NOMO-1 treated with dmso at 0.1 percent for 144 hours (cell line): ENCODE measurements around the gene ATP1A3.
"Not testable (repeated sequence)": the region's sequence is repeated elsewhere in the genome, so short reads cannot be mapped to it uniquely, and the experiment has no call there.

Experiments
- DNase-seq: peaks from one replicate; lab custom pipeline; 2025; ENCODE audit not compliant: unreplicated experiment; lab: John Stamatoyannopoulos, UW

Gene ATP1A3

GRCh38 chr19:41993612-41994483 is at the start of gene ATP1A3:
Gene ATP1A3 (minus strand): TSS chr19:41994230. CDS start chr19:41994076, 154 bp downstream.
- peak; percentile 59 for DNase-seq

GRCh38 chr19:42042455-42043170 is 48.6 kb upstream of the ATP1A3 start:
- DNase-seq: no peak

GRCh38 chr19:42040491-42040890 is 46.5 kb upstream of the ATP1A3 start:
- DNase-seq: not testable (repeated sequence)

- no peak for DNase-seq
Observed at GRCh38 chr19:42040031-42040430, 46.0 kb upstream of the ATP1A3 start.

GRCh38 chr19:42038666-42039065 is 44.6 kb upstream of the ATP1A3 start:
- DNase-seq: no peak

- DNase-seq: no peak
Observed at GRCh38 chr19:42037649-42038048, 43.6 kb upstream of the ATP1A3 start.

- peak; percentile 37 for DNase-seq
Observed at GRCh38 chr19:42034640-42035391, 40.8 kb upstream of the ATP1A3 start.

- DNase-seq: no peak
Observed at GRCh38 chr19:42033413-42033812, 39.4 kb upstream of the ATP1A3 start.

GRCh38 chr19:42032431-42032830 is 38.4 kb upstream of the ATP1A3 start:
- no peak for DNase-seq

GRCh38 chr19:42030645-42031440 is 36.8 kb upstream of the ATP1A3 start:
- DNase-seq: no peak

- no peak for DNase-seq
Observed at GRCh38 chr19:42028304-42029216, 34.5 kb upstream of the ATP1A3 start.

- DNase-seq: no peak
Observed at GRCh38 chr19:42024622-42025111, 30.6 kb upstream of the ATP1A3 start.

- DNase-seq: no peak
Observed at GRCh38 chr19:42023943-42024260, 29.9 kb upstream of the ATP1A3 start.

GRCh38 chr19:42023121-42023942 is 29.3 kb upstream of the ATP1A3 start:
- DNase-seq: no peak

- no peak for DNase-seq
Observed at GRCh38 chr19:42022616-42023015, 28.6 kb upstream of the ATP1A3 start.

- no peak for DNase-seq
Observed at GRCh38 chr19:42021185-42021584, 27.2 kb upstream of the ATP1A3 start.

- no peak for DNase-seq
Observed at GRCh38 chr19:42018503-42019193, 24.6 kb upstream of the ATP1A3 start.

- DNase-seq: no peak
Observed at GRCh38 chr19:42017040-42017439, 23.0 kb upstream of the ATP1A3 start.
